ENCODE data around the gene ZMYND19.

ZMYND19 gene

DNA sequence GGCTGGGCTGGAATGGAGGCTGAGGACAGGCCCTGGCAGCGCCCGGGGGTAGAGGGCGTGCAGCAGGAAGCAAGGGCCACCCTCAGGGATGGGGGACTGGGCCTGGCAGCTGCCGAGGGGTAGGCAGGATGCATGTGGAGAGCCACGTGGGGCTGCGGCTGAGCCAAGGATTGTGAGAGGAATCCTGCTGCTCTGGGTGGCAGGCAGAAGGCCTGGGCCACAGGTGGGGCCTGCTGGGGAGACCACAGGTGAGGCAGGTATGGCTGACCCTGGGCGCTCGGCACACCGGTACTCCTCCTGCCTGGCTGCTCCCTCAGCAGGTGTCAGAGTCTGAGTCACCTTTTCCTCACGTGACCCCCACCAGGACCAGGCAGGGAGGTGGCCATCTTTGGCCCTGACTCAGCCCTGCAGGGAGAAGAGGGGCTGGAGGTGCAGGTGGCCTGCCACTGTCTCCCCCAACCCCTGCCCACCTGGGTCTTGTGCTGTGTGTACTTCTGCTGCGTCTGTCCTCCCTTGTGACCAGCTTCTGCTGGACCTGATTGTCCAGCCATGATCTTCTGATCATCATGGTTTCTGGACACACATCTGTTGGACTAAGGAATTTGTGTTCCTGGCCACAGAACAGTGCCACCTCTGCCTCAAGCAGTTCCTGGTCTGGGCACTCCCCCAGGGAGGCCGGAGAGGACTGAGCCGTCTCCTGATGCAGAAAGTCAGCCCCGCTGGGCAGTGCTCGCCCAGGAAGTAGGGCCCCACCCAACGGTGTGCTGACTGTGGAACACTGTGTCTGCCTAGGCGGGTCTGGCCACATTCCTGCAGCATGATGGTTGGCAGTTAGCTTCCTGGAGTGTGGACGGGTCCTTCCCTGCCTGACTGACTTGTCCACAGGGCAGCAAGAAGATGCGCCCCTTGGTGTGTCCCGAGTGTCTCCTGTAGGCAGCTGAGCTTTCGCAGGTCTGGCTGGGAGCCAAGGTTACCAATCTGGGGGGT, 21.6 kb upstream of the ZMYND19 start (continued):
- TF ChIP-seq PBX3 (CRISPR knock-in tag; IDR thresholded peaks at IDR 0.05) (no peak), ZNF558 (tag by site-specific recombination; IDR thresholded peaks at IDR 0.05) (no peak), GLIS1 (tag by site-specific recombination; IDR thresholded peaks at IDR 0.05) (peak; percentile 69), ZNF202 (tag by site-specific recombination; IDR thresholded peaks at IDR 0.05; ENCODE audit: borderline replicate concordance) (no peak), ZNF174 (tag by site-specific recombination; IDR thresholded peaks at IDR 0.05) (no peak), ZIC2 (tag by site-specific recombination; IDR thresholded peaks at IDR 0.05) (peak; percentile 94), ZBTB44 (tag by site-specific recombination; IDR thresholded peaks at IDR 0.05) (no peak), GLI4 (tag by site-specific recombination; IDR thresholded peaks at IDR 0.05) (no peak), YY2 (tag by site-specific recombination; IDR thresholded peaks at IDR 0.05) (peak; percentile 80), SETDB1 (IDR thresholded peaks at IDR 0.05; ENCODE audit: insufficient read length, low read length) (no peak), ZNF423 (tag by site-specific recombination; IDR thresholded peaks at IDR 0.05) (0 out of 2 replicates have a peak, but pooled peaks have one; percentile 28), OSR2 (tag by site-specific recombination; IDR thresholded peaks at IDR 0.05) (peak; percentile 43; the same call in 1 of the 2 replicates), GLIS2 (tag by site-specific recombination; IDR thresholded peaks at IDR 0.05) (peak; percentile 86), ZFP3 (tag by site-specific recombination; IDR thresholded peaks at IDR 0.05; ENCODE audit: low read depth) (no peak), ZNF621 (tag by site-specific recombination; IDR thresholded peaks at IDR 0.05) (no peak), TSHZ1 (tag by site-specific recombination; IDR thresholded peaks at IDR 0.05; ENCODE audit: borderline replicate concordance) (0 out of 2 replicates have a peak, but pooled peaks have one; percentile 16), ZNF677 (tag by site-specific recombination; IDR thresholded peaks at IDR 0.05) (no peak), ZNF529 (tag by site-specific recombination; IDR thresholded peaks at IDR 0.05; ENCODE audit: insufficient replicate concordance) (no peak), ZNF148 (tag by site-specific recombination; IDR thresholded peaks at IDR 0.05; ENCODE audit: borderline replicate concordance) (no peak), ZNF704 (tag by site-specific recombination; IDR thresholded peaks at IDR 0.05) (no peak), ZFP37 (tag by site-specific recombination; IDR thresholded peaks at IDR 0.05) (peak; percentile 63; the same call in 1 of the 2 replicates), ZNF155 (tag by site-specific recombination; IDR thresholded peaks at IDR 0.05) (no peak), ZNF121 (tag by site-specific recombination; IDR thresholded peaks at IDR 0.05) (no peak), MYNN (tag by site-specific recombination; IDR thresholded peaks at IDR 0.05; ENCODE audit: borderline replicate concordance) (peak; percentile 23; the same call in 1 of the 2 replicates), ZFP41 (tag by site-specific recombination; IDR thresholded peaks at IDR 0.05; ENCODE audit: borderline replicate concordance) (no peak), ZNF626 (tag by site-specific recombination; IDR thresholded peaks at IDR 0.05) (no peak)
- TF ChIP-seq, protein P1, sequence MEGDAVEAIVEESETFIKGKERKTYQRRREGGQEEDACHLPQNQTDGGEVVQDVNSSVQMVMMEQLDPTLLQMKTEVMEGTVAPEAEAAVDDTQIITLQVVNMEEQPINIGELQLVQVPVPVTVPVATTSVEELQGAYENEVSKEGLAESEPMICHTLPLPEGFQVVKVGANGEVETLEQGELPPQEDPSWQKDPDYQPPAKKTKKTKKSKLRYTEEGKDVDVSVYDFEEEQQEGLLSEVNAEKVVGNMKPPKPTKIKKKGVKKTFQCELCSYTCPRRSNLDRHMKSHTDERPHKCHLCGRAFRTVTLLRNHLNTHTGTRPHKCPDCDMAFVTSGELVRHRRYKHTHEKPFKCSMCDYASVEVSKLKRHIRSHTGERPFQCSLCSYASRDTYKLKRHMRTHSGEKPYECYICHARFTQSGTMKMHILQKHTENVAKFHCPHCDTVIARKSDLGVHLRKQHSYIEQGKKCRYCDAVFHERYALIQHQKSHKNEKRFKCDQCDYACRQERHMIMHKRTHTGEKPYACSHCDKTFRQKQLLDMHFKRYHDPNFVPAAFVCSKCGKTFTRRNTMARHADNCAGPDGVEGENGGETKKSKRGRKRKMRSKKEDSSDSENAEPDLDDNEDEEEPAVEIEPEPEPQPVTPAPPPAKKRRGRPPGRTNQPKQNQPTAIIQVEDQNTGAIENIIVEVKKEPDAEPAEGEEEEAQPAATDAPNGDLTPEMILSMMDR (tag by site-specific recombination; IDR thresholded peaks at IDR 0.05), result no peak

Data from HEK293 (cell line).